Inferior parietal cortex (tissue), 1 donor: ENCODE data around the gene HEXD.

ENCODE experiments used
- DNase-seq: peaks from one replicate; pipeline ENCODE4 v3.0.0-alpha.2; 2016; ENCODE audit errors: extremely low spot score

The HEXD gene

GRCh38 chr17:82414548-82415281, 3.4 kb upstream of the HEXD start:
- DNase-seq, result peak; percentile 71

GRCh38 chr17:82415336-82415735, 2.8 kb upstream of the HEXD start:
- no peak for DNase-seq

GRCh38 chr17:82415786-82416185, 2.4 kb upstream of the HEXD start:
- DNase-seq, result no peak

- DNase-seq, result no peak
These were observed 1.9 kb upstream of the HEXD start for GRCh38 chr17:82416264-82416663.

- DNase-seq, result no peak
These were observed 1.4 kb upstream of the HEXD start for GRCh38 chr17:82416771-82417170.

GRCh38 chr17:82419540-82419939, 1.4 kb downstream of the HEXD start:
- no peak for DNase-seq

GRCh38 chr17:82424001-82424862, 6.1 kb downstream of the HEXD start:
- peak; percentile 30 for DNase-seq

- DNase-seq, result no peak
These were observed 6.7 kb downstream of the HEXD start for GRCh38 chr17:82424863-82425159.

- DNase-seq, result no peak
These were observed 10.4 kb downstream of the HEXD start for GRCh38 chr17:82428546-82428945.

- no peak for DNase-seq
These were observed 11.7 kb downstream of the HEXD start for GRCh38 chr17:82429824-82430223.

GRCh38 chr17:82432017-82432416, 13.9 kb downstream of the HEXD start:
- no peak for DNase-seq

GRCh38 chr17:82433560-82434215, 15.5 kb downstream of the HEXD start:
- no peak for DNase-seq

- no peak for DNase-seq
These were observed 16.0 kb downstream of the HEXD start for GRCh38 chr17:82434216-82434565.

GRCh38 chr17:82435103-82435502, 17.0 kb downstream of the HEXD start:
- DNase-seq, result no peak

- no peak for DNase-seq
These were observed 17.7 kb downstream of the HEXD start for GRCh38 chr17:82435601-82436583.

- DNase-seq, result no peak
These were observed 18.6 kb downstream of the HEXD start for GRCh38 chr17:82436601-82437324.

GRCh38 chr17:82437325-82437668, 19.1 kb downstream of the HEXD start:
- no peak for DNase-seq

GRCh38 chr17:82438401-82439193, 20.4 kb downstream of the HEXD start:
- no peak for DNase-seq

- no peak for DNase-seq
These were observed 21.2 kb downstream of the HEXD start for GRCh38 chr17:82439194-82439828.
